Retina (tissue), 1 donor: Measurements from ENCODE around the gene SLC5A1.
"Not testable (repeated sequence)": the region's sequence is repeated elsewhere in the genome, so short reads cannot be mapped to it uniquely, and the experiment has no call there.

ENCODE experiments used
- DNase-seq: peaks from one replicate; pipeline ENCODE4 v3.0.0-alpha.2; 2016

SLC5A1 gene

DNA sequence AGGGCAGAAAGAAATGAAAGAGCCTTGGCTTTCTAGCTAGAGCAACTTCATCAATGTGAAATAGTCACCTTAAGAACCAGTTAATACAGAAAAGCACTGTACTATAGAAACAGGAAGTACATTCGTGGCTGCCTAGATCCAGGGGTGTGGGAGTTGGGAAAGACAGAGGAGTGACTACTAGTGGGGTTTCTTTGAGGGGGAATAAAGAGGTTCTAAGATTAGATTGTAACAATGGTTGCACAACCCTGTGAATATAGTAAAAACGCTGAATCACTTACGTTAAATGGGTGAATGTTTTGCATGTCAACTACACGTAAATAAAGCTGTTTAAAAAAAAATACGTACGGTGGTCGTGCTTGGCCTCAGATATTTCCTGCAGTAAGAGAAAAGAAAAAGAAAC is 107.6 kb downstream of the SLC5A1 start:
- not testable (repeated sequence) for DNase-seq

- not testable (repeated sequence) for DNase-seq
These were observed 108.6 kb downstream of the SLC5A1 start for GRCh38 chr22:32151641-32152040.

- DNase-seq, result not testable (repeated sequence)
These were observed 111.7 kb downstream of the SLC5A1 start for GRCh38 chr22:32154727-32155126.

- DNase-seq, result not testable (repeated sequence)
These were observed 114.6 kb downstream of the SLC5A1 start for GRCh38 chr22:32157632-32158031.

DNA sequence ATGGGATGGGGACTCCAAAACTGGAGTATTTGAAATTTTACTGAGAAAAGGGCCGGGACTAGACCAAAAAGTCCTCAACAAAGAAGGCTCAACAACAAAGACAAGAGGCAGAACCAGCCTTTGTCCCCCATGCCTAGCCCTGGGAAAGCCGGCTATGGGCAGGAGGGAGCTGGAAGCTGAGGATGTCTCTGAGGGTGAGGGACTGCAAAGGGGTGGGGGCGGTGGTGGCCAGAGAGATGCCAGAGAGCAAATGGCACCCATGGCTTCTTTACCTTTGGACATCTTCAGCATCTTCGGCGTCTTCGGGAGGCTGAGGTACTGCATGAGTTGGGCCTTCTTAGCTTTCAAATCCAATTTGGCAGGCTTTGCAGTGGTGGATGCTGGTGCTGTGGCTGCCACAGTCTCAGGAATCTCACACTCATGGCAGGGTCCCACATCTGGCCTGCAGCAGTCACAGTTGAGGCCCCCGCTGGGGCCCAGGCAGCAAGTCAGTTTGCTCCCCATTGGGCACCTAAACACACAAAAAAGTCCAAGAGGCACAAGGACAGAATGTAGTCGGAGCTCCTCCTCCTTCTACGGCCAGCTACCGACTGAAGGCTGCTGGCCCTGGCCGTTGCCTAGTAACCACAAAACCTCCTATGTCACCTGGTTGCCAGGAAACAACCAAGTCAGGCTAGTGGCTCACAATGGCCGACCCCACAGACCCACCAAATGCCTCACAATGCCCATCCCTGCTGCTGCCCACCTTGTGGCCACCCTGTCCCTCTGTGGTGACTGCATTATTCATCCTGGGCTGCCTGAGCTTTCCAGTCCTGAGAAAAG is 115.9 kb downstream of the SLC5A1 start, which contains the start of gene C22orf42:
C22orf42 (minus strand) TSS at position 592 of the 822 bp plus-strand sequence; CDS start at position 504, 88 bp downstream.
- DNase-seq, result no peak

DNA sequence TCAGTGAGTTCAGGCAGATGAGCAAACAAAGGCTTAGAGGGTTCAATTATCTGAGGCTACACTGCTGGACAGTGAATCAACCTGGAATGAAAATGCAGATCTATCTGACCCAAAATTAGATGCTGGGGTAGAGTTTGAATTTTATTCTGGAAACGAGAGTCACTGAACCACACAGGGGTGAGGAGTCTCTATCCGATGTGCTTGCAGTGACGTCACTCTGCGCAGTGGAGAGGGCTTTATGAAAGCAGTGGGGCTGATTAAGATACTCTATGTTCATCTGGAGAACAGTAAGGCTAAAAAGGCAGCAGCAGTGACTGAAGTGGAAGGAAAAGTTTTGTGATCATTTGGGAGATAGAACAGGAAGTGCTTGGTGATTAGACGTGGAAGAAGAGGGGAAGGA is 117.3 kb downstream of the SLC5A1 start:
- DNase-seq, result not testable (repeated sequence)
